Astrocyte of the cerebellum (primary cell): Measurements from ENCODE around the gene TMCC3.

Experiments used
- DNase-seq: peaks from one replicate; pipeline ENCODE4 v3.0.0-alpha.2; 2011; ENCODE audit warnings: low read depth
- H3K4me3 ChIP-seq: 2 replicates; pipeline ENCODE4 v1.5.1; 2011; ENCODE audit warnings: mild to moderate bottlenecking, low read depth, low read length, moderate library complexity
- in situ Hi-C: cut with HindIII; loops from 2 replicates; pipeline ENCODE4 v1.10.0; 2017; ENCODE audit warnings: low sequenced_read_pairs
- TF ChIP-seq, protein P1 (sequence below): IDR thresholded peaks from 2 replicates; pipeline ENCODE4 v1.5.1; 2012; ENCODE audit warnings: low read length, low read depth, moderate library complexity, mild to moderate bottlenecking; ENCODE audit errors: missing control alignments

TMCC3 gene

DNA sequence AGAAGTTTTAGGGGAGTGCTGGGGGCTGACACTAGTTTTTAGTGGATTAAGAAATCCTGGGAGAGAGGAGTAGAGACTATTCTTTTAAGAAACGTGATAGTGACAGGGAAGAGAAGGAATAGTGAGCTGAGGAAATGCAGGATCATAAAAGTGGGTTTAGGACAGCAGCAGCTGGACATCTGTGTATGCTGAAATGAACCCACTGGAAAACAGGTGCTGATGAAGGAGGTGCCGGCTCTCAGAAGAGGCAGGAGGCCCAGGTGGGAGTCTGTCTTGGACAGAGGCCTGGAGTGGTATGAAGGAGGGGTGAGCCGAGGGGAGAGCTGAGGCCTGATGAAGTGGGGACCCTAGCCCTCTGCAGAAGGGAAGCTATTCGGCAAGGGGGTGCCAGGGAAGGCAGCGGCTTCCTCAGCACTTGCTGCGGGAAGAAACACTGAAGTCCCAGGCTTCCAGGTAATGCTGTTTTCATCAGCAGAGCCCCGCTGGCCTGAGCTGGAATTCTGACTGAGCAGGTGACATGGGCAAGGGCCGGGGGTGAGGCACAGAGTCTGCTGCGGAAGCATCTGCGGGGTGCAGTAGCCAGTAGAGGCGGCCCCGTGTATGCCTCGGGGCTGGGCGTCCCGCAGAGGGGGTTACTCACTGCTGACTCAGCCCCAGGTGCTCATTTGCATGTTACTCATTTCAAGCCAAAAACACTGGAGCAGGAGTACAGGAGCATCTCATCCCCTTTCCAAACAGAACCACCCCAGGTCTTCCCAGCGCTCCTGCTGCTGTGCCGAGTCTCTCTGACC lies 89.7 kb downstream of the TMCC3 start:
- in situ Hi-C loops: loop anchor here (5.0 kb wide), 1 partner anchor 72 kb away; no protein-coding TSS in a partner anchor
- H3K4me3 ChIP-seq: no peak overlapping the region
- peak; percentile 69 for DNase-seq
- TF ChIP-seq, protein P1, sequence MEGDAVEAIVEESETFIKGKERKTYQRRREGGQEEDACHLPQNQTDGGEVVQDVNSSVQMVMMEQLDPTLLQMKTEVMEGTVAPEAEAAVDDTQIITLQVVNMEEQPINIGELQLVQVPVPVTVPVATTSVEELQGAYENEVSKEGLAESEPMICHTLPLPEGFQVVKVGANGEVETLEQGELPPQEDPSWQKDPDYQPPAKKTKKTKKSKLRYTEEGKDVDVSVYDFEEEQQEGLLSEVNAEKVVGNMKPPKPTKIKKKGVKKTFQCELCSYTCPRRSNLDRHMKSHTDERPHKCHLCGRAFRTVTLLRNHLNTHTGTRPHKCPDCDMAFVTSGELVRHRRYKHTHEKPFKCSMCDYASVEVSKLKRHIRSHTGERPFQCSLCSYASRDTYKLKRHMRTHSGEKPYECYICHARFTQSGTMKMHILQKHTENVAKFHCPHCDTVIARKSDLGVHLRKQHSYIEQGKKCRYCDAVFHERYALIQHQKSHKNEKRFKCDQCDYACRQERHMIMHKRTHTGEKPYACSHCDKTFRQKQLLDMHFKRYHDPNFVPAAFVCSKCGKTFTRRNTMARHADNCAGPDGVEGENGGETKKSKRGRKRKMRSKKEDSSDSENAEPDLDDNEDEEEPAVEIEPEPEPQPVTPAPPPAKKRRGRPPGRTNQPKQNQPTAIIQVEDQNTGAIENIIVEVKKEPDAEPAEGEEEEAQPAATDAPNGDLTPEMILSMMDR: no peak

DNA sequence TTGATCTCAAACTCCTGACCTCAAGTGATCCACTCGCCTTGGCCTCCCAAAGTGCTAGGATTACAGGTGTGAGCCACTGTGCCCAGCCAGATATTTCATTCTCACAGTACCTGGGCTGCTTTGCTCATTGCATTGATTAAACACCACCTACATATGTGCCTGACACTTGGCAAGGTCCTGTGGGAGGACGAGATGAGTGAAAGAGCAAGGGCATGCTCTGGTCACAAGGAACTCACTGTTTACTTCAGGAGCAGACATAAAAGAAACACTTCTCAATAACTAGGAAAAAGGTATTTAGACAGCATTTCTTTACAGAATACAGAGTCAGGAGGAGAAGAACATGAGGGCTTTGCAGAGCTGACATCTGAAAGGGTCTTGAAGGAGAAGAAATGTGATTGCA lies 91.7 kb downstream of the TMCC3 start:
- in situ Hi-C loops: no loop called here
- DNase-seq: no peak
- H3K4me3 ChIP-seq: no peak overlapping the region
- TF ChIP-seq, protein P1: no peak

DNA sequence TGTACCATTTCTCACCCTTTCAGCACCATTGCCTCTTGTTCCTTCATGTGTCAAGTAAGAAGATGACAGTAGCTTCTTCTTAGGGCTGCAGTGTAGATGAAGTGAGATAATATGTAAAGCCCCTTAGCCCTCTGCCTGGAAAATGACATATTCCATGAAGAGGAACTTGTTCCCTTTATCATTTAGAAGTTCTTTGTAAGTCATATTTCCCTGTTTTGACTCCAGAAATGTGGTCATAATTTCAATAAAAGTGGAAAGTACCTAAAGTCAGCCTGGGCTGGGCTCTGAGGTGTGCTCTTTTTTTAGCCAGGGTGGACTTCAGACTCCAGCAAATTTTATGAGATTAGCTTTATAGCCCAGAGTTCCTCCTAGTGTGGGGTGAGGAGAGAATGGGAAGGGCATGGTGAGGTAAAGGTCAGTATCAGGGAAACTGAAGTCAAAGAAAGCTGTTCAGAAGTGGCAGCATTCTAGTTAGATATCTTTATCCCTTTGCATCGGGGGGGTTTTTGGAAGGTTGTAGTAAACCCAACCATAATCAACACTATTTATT lies 92.5 kb downstream of the TMCC3 start:
- no peak overlapping the region for H3K4me3 ChIP-seq
- in situ Hi-C loops: no loop called here
- DNase-seq: no peak
- TF ChIP-seq, protein P1: no peak

DNA sequence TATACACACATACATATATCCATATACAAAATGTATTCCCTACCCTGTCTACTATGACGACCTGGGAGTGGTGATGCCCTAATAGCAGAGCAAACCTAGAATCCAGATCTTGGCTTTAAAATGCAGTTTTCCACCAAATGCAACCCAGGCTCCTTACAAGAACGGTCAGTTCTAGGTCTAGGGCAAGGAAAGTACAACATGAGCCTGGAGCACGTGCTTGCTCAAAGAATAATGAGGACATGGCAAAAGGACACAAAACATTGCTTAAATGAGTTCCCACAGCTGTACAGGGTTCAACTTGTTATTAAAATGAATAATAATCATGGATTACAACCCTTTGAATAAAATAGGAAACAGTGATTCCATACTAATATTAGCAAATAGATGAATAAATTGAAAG lies 94.7 kb downstream of the TMCC3 start:
- in situ Hi-C loops: no loop called here
- TF ChIP-seq, protein P1: no peak
- DNase-seq: no peak
- no peak overlapping the region for H3K4me3 ChIP-seq

DNA sequence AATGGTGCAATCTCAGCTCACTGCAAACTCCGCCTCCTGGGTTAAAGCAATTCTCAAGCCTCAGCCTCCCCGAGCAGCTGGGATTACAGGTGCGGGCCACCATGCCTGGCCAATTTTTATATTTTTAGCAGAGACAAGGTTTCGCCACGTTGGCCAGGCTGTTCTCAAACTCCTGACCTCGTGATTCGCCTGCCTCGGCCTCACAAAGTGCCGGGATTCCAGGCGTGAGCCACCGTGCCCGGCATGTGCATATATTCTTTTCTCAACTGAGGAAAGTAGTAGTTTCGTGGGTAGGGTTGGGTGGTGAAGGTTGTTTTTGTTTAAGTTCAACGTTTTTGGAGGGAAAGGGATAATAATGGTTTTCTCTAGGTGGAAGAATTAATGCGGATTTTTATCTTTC lies 96.5 kb downstream of the TMCC3 start:
- H3K4me3 ChIP-seq: no peak overlapping the region
- in situ Hi-C loops: no loop called here
- no peak for DNase-seq
- TF ChIP-seq, protein P1: no peak

DNA sequence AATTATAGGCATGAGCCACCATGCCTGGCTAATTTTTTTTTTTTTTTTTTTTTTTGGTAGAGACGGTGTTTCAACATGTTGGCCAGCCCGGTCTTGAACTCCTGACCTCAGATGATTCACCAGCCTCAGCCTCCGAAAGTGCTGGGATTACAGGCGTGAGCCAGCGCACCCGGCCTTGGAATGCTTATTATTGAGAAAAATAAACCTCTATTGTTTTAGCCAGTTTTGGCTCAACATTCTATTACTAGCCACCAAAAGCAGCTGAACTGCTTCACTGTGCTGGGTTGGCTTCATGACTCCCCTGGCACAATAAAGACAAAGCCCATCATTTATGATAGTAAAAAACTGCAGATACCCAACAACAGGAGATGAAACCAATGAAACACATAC lies 97.2 kb downstream of the TMCC3 start:
- in situ Hi-C loops: no loop called here
- peak; percentile 49 for DNase-seq
- TF ChIP-seq, protein P1: no peak
- H3K4me3 ChIP-seq: no peak overlapping the region
